ENCODE results near the gene PHC2. TPM values are rescaled to one million over a fixed set of nuclear protein-coding genes. Genes with fewer than 3 reads are reported as not detected.

Gene PHC2
- total and polyA plus RNA-seq, 8 donors, result 21.8 to 62.1 (median 42.6) TPM

DNA sequence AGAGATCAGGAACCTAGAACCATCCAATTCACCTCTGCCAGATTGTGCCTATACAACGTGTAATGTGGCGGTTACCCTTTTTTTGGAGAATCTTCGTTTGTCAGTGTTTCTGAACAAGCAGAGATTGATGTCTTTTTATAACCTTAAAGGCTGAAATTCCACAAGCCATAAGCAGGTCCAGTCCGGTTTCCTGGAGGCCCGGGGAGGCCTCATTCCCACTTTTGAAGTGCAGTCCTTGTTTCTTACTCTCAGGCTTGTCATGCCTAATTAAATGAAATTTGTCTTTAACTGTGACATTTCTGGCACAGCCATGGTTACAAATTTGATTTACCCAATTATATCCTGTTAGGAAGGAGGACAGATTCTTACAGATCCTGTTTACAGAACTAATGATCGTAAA lies 146.8 kb downstream of the PHC2 start:
- DNase-seq, result no peak
- Histone ChIP-seq H3K4me3 (no peak overlapping the region), H3K9me3 (no peaks in the 10 kb centered on the region), H3K27me3 (no peaks in the 10 kb centered on the region), H3K4me1 (no peaks in the 10 kb centered on the region), H3K27ac (peak overlapping the region in 1 of 4 donors; percentile 18), H3K36me3 (peaks cover 0 to 29% (median 14%) of the 10 kb centered on the region in 3 donors)
- 59 to 70% methylated on average over 6 of the region's 6 CpGs for WGBS, 2 donors
- TF ChIP-seq, protein P1, sequence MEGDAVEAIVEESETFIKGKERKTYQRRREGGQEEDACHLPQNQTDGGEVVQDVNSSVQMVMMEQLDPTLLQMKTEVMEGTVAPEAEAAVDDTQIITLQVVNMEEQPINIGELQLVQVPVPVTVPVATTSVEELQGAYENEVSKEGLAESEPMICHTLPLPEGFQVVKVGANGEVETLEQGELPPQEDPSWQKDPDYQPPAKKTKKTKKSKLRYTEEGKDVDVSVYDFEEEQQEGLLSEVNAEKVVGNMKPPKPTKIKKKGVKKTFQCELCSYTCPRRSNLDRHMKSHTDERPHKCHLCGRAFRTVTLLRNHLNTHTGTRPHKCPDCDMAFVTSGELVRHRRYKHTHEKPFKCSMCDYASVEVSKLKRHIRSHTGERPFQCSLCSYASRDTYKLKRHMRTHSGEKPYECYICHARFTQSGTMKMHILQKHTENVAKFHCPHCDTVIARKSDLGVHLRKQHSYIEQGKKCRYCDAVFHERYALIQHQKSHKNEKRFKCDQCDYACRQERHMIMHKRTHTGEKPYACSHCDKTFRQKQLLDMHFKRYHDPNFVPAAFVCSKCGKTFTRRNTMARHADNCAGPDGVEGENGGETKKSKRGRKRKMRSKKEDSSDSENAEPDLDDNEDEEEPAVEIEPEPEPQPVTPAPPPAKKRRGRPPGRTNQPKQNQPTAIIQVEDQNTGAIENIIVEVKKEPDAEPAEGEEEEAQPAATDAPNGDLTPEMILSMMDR (IDR thresholded peaks at IDR 0.05), result no peak
- FAIRE-seq, result no peak
- ATAC-seq, result peak in 1 of 4 donors; percentile 62
- intact Hi-C loops (cut with DNase I), result no loop called here

DNA sequence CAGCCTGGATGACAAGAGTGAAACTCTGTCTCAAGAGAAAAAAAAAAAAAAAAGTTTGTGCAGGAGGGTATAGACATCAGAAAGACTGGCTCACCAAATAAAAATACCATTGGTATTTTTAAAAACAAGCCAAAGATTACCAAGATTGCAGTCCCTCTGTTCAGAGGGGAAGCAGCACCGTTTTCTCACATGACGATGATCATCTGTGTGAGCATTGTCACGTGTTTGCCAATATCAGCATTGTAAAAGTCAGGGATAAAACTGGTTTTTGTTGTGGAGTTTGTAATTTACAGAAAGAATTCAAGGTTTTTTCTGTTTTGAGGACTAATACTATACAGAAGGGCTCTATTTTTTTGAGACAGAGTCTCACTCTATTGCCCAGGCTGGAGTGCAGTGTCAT lies 148.1 kb downstream of the PHC2 start:
- no peak overlapping the region for H3K4me3 ChIP-seq
- no peaks in the 10 kb centered on the region for H3K9me3 ChIP-seq
- no peak overlapping the region for H3K27ac ChIP-seq
- H3K4me1 ChIP-seq, result no peaks in the 10 kb centered on the region
- H3K36me3 ChIP-seq, result peaks cover 0 to 33% (median 14%) of the 10 kb centered on the region in 3 donors
- FAIRE-seq (no peak), DNase-seq (no peak), ATAC-seq (no peak)
- 91 to 94% methylated on average over 3 of the region's 3 CpGs for WGBS, 2 donors
- TF ChIP-seq, protein P1 (IDR thresholded peaks at IDR 0.05), result no peak
- H3K27me3 ChIP-seq, result no peaks in the 10 kb centered on the region
- intact Hi-C loops (cut with DNase I), result no loop called here

DNA sequence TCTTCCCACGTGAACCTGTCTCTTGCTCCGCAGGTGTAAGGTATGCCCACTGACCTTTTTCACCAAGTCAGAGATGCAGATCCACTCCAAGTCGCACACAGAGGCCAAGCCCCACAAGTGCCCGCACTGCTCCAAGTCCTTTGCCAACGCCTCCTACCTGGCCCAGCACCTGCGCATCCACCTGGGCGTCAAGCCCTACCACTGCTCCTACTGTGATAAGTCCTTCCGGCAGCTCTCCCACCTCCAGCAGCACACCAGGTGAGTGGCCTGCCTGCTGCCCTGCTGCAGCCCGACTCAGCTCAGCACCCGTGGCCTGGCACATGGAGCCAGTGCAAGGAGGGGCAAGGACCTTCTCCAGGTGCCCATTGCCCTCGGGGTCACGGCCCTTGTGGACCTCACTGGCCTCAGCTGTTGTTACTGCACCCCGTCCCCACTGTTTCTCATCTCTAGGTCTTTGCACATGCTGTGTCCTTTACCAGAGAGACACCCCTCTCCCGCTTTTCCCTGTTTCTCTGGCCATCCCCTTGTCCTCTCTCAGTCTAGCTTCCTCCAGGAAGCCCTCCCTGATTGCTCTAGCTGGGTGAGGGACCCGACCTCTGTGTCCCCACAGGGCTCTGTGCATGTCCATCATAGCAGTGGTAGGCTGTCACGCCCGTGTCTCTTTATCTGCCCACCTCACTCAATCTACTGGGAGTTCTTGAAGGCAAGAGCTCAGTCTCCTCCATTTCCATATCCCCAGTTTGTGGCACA lies 149.2 kb downstream of the PHC2 start:
- H3K27me3 ChIP-seq, result no peaks in the 10 kb centered on the region
- no peak overlapping the region for H3K4me3 ChIP-seq
- peaks cover 0 to 41% (median 17%) of the 10 kb centered on the region in 3 donors for H3K36me3 ChIP-seq
- ATAC-seq (no peak), DNase-seq (peak in 1 of 6 donors; percentile 37), FAIRE-seq (no peak)
- intact Hi-C loops (cut with DNase I), result no loop called here
- no peaks in the 10 kb centered on the region for H3K9me3 ChIP-seq
- TF ChIP-seq, protein P1 (IDR thresholded peaks at IDR 0.05), result no peak
- 93 to 95% methylated on average over 17 of the region's 17 CpGs for WGBS, 2 donors
- H3K4me1 ChIP-seq, result no peaks in the 10 kb centered on the region
- H3K27ac ChIP-seq, result no peak overlapping the region

DNA sequence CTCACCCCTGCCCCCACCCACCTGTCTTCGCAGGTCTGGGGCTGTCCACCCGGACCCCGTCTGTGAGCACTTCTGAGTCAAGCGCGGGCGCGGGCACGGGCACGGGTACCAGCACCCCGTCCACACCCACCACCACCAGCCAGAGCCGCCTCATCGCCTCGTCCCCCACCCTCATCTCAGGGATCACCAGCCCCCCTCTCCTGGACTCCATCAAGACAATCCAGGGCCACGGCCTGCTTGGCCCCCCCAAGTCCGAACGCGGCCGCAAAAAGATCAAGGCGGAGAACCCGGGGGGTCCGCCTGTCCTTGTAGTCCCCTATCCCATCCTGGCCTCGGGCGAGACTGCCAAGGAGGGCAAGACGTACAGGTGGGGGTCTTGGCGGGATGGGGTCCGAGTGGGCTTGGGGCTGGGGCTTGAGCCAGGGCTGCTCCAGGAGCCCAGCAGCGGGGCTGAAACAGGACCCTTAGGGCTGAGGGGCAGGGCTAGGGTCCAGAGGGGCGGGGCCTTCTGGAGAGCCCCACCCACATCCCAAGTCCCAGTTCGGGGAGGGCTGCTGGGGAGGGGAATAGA lies 150.7 kb downstream of the PHC2 start:
- Histone ChIP-seq H3K4me3 (no peak overlapping the region), H3K27me3 (no peaks in the 10 kb centered on the region), H3K9me3 (no peaks in the 10 kb centered on the region), H3K4me1 (no peaks in the 10 kb centered on the region), H3K36me3 (peaks cover 0 to 41% (median 19%) of the 10 kb centered on the region in 3 donors), H3K27ac (no peak overlapping the region)
- 95 to 96% methylated on average over 28 to 29 of the region's 29 CpGs for WGBS, 2 donors
- TF ChIP-seq, protein P1 (IDR thresholded peaks at IDR 0.05), result no peak
- no peak for FAIRE-seq
- intact Hi-C loops (cut with DNase I), result no loop called here
- ATAC-seq, result no peak
- peak in 1 of 6 donors; percentile 50 for DNase-seq
